GM21529 (cell line): ENCODE measurements around the gene CXXC5.

Source experiments
- ATAC-seq: cut with Tn5 transposase; IDR thresholded peaks from one replicate; pipeline ENCODE4 v1.9.1; 2021; ENCODE audit not compliant: unreplicated experiment

The CXXC5 gene

DNA sequence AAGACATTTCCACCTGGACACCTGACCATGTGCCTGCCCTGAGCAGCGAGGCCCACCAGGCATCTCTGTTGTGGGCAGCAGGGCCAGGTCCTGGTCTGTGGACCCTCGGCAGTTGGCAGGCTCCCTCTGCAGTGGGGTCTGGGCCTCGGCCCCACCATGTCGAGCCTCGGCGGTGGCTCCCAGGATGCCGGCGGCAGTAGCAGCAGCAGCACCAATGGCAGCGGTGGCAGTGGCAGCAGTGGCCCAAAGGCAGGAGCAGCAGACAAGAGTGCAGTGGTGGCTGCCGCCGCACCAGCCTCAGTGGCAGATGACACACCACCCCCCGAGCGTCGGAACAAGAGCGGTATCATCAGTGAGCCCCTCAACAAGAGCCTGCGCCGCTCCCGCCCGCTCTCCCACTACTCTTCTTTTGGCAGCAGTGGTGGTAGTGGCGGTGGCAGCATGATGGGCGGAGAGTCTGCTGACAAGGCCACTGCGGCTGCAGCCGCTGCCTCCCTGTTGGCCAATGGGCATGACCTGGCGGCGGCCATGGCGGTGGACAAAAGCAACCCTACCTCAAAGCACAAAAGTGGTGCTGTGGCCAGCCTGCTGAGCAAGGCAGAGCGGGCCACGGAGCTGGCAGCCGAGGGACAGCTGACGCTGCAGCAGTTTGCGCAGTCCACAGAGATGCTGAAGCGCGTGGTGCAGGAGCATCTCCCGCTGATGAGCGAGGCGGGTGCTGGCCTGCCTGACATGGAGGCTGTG is 32.4 kb downstream of the CXXC5 start:
- no peak for ATAC-seq

DNA sequence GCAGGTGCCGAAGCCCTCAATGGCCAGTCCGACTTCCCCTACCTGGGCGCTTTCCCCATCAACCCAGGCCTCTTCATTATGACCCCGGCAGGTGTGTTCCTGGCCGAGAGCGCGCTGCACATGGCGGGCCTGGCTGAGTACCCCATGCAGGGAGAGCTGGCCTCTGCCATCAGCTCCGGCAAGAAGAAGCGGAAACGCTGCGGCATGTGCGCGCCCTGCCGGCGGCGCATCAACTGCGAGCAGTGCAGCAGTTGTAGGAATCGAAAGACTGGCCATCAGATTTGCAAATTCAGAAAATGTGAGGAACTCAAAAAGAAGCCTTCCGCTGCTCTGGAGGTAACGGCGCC is 32.9 kb downstream of the CXXC5 start:
- no peak for ATAC-seq

DNA sequence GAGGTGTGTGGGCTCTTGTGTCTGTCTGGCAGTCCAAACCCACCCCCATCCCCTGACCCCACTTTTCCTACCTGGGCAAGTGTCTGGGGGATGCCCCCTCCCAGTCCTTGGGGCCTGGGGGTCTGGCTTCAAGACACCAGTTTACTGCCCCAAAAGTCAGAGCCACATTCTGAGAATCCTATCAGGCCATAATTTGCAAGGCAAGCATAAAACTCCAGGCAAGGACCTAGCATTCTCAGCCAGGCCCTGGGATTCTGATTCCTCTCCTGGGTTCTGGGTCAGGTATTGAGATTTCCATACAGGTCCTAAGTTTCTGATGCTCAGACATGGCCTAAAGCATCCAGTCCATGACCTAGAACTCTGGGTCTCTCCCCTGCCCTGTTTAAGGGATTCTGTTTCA is 33.3 kb downstream of the CXXC5 start:
- no peak for ATAC-seq

DNA sequence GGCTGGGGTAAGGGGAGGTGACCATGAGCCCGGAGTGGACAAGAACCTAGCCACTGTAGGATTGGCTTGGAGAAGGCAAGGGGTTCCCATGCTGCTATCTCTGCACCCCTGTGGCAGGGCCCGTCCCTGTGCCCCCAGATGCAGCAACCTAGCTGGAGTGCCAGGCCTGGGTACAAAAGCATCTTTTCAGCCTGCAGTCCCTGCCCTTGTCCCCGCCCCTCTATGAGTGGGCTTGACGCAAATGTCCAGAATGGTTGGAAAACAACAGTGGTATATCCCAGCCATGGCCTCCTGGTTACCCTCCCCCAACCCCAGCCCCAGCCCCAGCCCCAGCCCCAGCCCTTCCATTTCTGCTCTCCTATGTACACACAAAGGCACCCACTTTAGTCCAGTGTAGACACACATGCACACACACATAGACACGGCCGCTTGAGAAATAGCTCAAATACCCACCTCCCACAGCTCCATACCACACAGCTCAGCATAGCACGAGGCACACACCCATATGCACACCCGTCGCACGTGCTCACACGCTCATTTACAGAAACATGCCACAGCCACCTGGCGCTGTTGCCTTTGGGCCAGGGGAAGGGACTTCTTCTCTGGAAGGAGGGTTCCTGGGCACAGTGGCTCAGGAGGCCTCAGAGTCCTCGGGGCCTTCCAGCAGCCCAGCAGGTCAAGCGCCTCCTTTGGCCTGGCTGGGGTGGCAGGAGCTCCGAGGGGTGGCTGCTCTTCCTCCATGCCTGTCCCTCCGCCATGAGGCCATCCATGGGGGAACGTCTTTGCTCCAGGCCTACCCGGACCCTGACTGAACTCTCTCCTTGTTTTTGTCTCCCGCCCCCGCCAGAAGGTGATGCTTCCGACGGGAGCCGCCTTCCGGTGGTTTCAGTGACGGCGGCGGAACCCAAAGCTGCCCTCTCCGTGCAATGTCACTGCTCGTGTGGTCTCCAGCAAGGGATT is 34.1 kb downstream of the CXXC5 start:
- no peak for ATAC-seq

DNA sequence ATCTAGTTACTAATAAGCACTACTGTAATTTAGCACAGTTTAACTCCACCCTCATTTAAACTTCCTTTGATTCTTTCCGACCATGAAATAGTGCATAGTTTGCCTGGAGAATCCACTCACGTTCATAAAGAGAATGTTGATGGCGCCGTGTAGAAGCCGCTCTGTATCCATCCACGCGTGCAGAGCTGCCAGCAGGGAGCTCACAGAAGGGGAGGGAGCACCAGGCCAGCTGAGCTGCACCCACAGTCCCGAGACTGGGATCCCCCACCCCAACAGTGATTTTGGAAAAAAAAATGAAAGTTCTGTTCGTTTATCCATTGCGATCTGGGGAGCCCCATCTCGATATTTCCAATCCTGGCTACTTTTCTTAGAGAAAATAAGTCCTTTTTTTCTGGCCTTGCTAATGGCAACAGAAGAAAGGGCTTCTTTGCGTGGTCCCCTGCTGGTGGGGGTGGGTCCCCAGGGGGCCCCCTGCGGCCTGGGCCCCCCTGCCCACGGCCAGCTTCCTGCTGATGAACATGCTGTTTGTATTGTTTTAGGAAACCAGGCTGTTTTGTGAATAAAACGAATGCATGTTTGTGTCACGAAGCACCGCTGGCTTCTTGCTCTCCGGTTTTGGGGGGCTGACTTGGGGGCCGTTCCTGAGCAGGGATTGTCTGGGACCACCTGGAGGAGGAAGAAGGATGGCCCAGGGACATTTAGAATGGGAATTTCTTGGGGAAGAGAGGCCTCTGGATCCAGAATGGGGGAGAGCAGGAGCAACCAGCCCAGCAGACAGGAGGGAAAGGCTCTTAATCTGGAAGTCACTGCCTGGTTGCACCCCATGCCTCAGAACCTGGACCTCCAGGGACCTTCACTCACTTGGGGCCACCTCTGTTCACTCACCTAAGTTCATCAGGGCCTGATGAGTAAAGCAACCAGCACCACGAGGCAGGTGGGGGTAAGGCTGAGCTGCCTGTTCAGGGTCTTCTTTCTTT is 35.4 kb downstream of the CXXC5 start:
- ATAC-seq: no peak

DNA sequence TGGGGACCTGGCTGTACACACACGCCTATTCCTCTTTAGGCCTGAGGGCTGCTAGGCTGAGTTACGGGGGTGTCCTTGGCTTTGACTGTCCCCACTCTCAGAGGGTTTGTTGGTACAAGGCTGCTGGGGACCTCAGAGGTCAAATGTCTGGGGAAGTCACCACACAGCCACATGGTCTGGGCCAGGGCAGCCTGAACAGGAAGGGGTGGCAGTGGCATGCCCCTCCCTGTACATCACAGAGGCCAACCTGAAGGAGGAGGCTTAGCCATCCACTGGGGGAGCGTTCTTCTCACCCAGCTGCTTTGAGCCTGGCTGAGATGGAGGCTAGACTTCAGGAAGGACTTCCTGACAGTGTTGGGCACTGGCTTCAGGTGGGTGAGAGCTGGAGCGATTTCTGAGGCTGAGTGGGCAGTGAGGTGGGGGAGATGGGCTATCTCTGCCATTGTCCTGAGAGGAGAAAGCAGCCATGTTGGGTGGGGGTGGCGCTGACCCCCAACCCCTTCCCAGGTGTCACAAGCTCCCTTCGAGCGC is 36.3 kb downstream of the CXXC5 start:
- no peak for ATAC-seq

DNA sequence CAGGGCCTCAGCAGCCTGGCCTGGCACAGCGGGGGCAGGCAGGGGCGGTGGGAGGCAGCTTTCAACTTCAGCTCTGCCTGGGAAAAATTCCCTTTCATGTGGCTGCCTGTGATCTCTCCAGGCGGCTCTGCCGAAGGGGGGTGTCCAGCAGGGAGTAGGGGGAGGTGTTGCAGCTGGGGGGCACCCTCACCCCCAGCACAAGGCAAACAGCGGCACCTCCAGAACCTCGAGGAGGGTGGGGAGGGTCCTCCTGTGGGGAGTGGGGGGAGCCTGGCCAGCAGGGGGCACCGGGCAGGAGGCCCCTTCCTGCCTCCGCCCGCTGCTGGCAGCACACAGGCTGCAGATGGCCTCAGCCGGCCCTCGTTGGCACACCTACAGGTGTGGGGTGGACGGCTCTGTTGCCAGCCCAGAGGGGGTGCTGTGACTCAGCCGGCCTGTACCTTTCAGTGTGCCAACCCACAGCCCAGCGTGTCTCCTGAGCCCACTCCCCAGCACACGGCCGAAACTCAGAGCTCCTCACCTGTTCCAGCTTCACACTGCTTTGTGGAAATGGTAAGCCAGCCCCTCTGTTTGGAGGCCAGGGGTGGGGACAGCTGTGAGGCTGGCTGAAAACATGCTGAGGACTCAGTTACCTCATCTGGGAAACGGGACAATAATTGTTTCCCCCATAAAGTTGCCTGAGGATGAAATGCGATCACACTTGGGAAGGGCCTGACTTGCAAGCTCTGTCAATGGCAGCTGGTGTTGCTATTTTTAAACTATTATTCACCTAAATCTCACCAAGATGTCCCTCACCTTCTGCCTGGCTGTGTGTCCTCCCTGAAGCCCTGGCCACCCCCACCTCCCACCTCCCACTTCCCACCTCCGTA is 37.0 kb downstream of the CXXC5 start:
- no peak for ATAC-seq

DNA sequence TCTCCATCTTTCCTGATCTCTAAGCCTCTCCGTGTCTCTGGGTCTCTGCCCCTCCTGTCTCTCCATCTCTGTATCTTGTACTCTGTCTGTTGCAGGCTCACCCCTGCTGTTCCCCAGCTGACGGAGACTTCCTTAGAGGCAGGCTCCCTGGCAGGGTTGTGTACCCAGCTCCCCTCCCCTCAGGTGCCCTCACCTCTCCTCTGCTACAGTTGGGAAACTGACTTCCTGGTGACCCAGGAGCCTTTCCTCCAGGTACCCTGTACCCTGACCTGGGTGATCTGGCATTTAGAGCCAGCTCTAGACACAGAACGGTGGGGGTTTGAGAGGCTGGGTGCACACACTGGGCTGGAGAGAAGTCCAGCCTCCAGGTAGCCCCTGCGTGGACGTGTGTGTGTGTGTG is 37.7 kb downstream of the CXXC5 start:
- no peak for ATAC-seq

DNA sequence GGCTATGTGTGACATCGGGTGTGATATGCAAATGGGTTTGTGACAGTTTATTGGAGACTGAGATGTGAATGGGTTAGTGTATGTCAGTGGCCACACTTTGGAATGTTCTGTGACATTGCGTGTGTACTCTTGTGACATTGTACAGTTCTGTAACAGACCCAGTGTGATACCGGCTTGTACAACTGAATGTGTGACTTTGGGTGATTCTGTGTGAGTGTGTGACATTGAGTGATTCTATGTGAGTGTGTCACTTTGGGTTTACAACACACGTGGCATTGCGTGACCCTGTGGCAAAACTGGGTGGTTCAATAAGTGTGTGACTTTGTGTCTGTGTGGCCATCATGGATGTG is 38.2 kb downstream of the CXXC5 start:
- ATAC-seq: no peak

DNA sequence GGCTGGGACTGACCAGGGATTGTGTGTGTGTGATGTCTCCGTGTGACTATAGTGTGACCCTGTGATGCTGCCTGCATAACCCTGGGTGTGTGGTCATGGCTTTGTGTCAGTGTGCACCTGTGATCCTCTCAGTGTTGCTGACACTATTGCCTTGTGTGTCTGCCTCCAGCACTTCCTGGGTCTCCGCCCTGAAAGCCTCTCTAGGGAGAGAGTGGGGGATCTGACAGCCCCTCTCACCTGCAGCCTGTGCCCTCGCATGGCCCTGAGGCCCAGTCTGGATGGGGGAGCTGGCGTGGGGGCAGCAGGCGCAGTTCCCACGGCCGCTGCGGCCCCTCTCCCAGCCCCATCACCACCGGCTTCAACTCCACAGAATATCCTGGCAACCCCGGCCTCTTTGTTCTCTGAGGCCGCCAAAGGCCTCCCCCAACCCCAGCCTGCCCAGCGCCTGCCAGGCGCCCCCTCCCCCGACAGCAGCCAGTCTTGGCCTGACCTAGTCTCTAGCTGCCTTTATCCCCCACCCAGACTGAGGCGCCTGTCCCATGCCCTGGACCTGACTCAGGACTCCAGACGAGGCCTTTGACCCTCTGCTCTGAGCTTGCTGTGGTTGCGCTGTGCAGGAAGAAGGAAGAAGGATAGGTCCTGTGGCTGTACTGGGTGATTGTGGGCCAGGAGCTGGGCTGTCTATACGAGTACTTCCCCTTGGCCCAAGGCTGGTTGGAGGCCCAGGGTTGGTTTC is 38.7 kb downstream of the CXXC5 start:
- no peak for ATAC-seq

DNA sequence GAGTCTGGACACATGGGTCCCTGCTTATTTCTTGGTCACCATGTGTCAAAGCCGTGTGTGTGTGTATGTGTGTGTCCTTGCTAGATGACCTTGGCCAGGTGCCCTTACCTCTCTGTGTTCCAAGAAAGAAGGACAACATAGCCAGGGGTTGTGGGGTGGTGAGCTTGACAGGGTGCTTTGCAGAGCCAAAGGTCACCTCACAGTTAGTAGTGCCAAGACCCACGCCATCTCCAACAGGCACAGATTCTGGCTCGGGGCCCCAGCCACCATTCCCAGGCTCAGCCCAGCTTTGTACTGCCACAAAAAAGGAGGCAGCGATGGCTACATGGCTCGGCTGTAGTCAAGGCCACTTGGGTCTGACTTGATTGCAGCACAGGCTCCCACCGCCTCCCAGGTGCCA is 39.5 kb downstream of the CXXC5 start:
- no peak for ATAC-seq

DNA sequence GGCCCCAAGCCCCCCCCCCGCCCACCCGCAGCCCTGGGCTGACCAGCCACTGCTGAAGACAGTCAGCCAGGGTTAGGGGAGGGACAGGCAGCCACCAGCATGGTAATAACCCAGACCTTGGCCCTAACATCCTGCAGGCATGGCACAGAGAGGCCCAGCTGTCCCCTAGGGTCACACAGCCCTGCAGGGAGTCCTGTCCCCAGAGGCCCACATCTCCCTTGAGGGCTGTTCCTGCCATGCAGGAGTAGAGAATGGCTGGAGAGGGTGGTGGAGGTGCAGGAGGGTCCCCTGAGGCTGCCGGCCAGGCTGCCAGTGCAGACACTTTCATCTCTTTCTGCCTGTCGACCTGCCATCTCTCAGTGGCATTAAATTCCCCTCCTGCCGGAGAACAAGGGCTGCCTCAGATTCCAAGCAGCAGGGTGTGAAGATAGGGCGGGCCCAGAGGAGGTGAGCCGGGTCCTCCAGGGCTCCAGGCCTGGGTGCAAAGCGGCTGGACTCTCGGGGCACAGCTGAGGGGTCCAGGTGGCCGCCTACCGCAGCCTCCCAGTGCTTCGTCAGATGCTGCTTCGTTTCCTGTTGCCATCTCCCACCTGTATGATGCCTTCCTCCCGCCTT is 40.0 kb downstream of the CXXC5 start:
- ATAC-seq: no peak

DNA sequence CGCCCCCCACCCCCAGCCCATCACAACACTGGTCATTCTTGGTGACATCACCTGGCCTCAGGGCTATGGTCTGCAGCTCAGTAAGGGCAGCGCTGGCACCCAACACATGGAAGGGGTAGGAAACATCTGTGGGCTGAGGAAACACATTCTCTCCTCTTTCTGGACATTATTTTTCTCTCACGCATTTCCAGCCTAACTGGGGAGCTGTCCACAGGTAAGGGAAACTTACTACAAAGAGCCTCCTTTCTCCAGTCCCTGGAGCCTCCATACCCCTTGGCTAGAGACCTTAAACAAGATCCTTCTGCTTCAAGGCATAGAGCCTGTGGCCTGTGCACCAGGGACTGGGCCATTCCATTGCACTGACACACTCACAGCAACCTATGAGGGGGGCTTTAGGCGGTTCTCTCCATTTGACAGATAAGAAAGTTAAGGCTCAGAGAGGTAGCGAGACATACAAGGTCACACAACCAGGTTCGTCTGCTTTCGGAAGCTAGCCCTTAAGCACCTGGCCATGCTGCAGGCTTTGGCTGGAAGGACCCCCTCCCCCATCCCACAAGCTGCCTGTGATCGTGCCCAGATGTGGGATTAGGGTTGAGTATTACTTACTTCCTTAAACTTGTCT is 40.7 kb downstream of the CXXC5 start:
- ATAC-seq: no peak

DNA sequence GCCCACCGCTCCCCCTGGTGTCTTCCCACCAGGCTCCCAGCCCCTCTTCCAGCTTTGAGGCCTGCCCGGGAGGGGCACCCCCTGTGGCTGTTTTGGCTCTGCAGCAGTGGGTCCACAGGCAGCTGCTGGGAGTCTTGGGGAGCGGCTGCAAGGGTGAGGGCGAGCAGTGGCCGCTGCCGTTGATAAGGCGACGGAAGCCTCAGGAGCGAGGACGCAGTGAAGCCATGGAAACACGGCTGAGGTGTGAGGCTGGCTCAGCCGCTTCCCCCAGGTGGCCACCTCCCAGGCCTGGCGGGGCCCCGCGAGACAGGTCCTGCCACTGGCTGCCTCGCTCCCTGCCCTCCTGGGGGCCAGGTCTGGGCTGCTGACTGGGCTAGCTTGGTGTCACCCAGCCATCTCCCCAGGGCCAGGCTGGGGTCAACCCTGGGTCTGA is 41.5 kb downstream of the CXXC5 start:
- ATAC-seq: no peak

DNA sequence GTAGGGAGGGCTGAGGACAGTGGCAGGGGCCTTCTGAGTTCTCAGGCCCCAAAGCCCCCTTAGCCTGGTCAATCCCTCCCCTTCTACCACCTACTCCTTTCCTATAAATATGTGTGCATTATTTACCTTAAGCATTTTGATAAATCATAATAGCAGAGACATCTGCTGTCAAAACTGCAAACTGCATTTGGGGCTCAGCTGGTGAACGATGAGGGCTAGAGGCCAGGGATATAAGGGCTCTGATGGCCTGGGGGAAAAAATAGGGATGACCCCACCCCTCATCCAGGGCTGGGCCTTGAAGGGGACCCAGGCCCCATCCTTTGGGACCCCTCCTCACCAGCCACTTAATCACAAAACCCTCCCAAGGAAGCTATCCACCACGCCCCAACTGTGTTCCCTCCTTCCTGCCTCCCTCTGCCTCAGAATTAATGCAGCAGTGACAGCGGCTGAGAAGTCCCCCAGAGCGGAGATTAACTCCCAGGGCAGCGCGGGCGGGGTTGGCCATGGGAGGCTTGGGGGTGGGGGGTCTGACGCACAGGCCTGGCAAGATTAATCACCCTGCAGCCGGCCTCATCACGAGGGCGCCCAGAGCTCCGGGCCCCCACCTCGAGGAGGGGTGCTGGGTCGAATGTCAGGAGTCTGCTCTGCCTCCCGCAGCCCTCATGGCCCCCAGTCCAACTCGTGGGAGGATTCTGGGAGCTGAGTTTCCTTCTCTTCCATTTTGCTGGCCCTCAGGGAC is 42.1 kb downstream of the CXXC5 start:
- ATAC-seq: no peak

DNA sequence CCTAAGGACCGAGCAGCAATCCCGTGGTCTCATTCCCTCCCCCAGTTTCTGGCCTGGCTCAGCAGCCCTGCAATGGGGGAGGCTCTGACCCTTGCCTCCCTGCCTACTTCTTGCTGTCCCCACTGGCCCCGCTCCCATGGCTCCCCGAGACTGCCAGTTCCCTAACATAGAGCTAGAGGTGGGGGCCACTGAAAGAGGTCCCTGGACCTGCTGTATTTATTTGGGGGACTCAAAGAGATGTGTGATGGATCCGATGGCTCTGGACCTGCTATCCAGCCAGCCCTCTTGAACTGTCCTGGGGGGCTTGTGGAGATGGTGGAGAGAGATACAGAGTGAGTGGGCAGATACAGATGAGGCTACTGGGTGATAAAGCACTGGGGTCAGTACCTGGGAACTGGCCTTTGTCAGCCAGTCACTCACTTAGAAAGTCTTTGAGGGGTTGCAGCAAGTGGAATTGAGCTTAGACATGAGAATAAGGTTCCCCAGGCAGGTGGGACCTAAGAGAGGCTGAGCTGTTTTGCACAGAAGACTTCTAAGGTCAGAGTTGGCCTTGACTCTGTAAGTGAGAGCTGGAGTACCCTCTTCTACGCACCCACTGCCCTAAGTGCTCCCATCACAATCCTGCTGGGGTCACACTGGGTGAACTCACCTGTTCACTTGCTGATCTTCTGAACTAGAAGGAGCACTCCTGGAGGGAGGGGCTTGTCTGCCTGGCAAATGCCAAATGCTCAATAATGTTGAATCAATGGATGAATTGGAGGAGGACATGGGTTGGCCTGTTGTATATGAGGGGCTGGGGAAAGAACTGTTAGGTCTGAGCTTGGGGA is 42.9 kb downstream of the CXXC5 start:
- ATAC-seq: no peak

DNA sequence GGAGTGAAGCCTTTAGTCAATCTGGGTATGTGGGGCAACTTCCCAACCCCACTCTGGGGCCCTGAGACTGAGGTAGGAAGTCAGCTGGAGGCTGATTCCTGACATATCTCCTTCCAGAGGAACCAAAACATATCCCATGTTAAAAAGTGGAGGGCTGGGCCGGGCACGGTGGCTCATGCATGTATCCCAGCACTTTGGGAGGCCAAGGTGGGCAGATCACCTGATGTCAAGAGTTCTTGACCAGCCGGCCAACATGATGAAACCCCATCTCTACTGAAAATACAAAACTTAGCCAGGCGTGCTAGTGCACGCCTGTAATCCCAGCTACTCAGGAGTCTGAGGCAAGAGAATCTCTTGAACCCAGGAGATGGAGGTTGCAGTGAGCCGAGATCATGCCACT is 44.0 kb downstream of the CXXC5 start:
- ATAC-seq: no peak
